HepG2 (cell line): ENCODE results near the gene UNKL.
A peak's percentile ranks its signal among the peaks of the same experiment; 100 is the strongest.

Source experiments
- RFX5 ChIP-seq: IDR thresholded peaks from 2 replicates; pipeline ENCODE4 v1.6.1; 2011; ENCODE audit warnings: low read depth, low read length, improper control_type of control experiment
- SALL2 ChIP-seq: sonication (generic); formaldehyde crosslinking; IDR thresholded peaks from 2 replicates; pipeline ENCODE4 v1.8.1; 2023; ENCODE audit warnings: mild to moderate bottlenecking, missing genetic modification reagents, inconsistent platforms
- SMAD9 ChIP-seq: sonication (generic); formaldehyde crosslinking; IDR thresholded peaks from 2 replicates; pipeline ENCODE4 v1.5.1; 2020; ENCODE audit warnings: mild to moderate bottlenecking, missing genetic modification reagents
- TBX2 ChIP-seq: sonication (generic); formaldehyde crosslinking; IDR thresholded peaks from 2 replicates; pipeline ENCODE4 v1.5.0; 2020; ENCODE audit warnings: missing genetic modification reagents, mild to moderate bottlenecking, borderline replicate concordance
- ZC3H4 ChIP-seq: sonication (generic); formaldehyde crosslinking; IDR thresholded peaks from 2 replicates; pipeline ENCODE4 v1.4.0; 2020; ENCODE audit warnings: missing genetic modification reagents, borderline replicate concordance
- ZFX ChIP-seq: sonication (generic); formaldehyde crosslinking; IDR thresholded peaks from 2 replicates; pipeline ENCODE4 v1.4.0; 2020; ENCODE audit warnings: mild to moderate bottlenecking, low read depth, missing genetic modification reagents, moderate library complexity

DNA sequence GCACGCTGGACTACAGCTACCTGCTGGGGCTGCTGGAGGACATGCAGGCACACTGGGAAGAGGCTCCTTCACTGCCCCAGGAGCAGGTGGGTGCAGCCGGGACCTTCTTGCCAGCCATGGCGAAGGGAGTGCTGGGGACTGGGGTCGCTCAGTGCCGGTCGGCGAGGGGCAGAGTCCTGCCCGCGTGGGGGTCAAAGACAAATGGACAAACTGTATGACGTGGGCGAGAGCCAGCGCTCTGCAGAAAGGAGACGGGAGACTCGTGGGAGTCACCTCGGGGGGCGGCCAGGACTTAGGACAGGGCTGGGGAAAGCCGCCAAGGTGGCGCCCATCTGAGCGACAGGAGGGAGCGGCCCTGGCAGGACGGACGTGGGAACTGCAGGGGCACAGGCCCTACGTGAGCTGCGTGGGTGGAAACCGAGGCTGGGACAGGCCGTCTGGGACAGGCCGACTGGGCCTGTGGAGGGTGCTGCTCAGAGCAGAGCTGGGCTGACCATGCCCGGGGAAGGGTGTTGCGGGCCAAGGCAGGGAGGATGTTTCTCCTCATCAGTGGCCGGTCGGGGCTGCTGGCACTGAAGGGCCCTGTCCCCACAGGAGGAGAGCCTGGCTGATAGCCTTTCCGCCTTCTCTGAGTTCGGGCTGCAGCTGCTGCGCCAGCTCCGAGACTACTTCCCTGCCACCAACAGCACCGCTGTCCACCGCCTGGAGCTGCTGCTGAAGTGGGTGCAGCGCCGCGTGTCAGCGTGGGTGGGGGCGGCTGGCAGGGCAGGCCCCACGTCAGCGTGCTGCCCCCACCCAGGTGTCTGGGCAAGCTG lies 70.9 kb downstream of the UNKL start:
- TF ChIP-seq SMAD9 (no peak), ZFX (CRISPR knock-in tag) (peak; percentile 35; the same call in 1 of the 2 replicates), SALL2 (CRISPR knock-in tag) (no peak), TBX2 (CRISPR knock-in tag) (no peak), ZC3H4 (no peak), RFX5 (no peak)
